ENCODE measurements around the gene ABL2.
"Not testable (repeated sequence)": the region's sequence is repeated elsewhere in the genome, so short reads cannot be mapped to it uniquely, and the experiment has no call there.

Gene ABL2

DNA sequence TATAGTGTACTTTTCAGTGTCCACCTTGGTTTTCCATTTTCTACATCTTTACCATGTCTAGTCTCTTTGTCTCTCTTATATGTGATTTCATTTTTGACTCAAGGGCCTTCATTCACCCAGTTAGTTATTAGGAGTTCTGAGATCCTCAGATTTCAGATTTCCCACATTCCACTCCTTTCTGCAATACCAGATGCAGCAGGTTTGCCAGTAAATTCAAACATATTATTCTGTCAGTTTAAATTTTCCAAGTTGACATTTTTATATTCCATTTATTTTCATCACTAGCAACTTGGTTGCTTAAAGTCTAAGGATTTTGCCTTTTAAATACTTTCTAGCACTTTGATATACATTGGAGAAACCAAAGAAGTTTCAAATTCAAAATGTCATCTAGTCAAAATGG, 42.4 kb downstream of the ABL2 start:
- Histone ChIP-seq H3K4me1 (ENCODE audit: control insufficient read depth, insufficient read depth, low read length) (peaks cover 8% of the 10 kb centered on the region), H3K36me3 (ENCODE audit: control insufficient read depth, insufficient read depth, low read length) (no peaks in the 10 kb centered on the region), H3K9me3 (ENCODE audit: control insufficient read depth, insufficient read depth, low read length) (no peaks in the 10 kb centered on the region), H3K27me3 (ENCODE audit: control insufficient read depth, insufficient read depth, low read length) (no peaks in the 10 kb centered on the region), H3K4me3 (ENCODE audit: low read depth, low read length) (no peak overlapping the region), H3K9ac (ENCODE audit: low read depth, low read length) (no peak overlapping the region)

- Histone ChIP-seq H3K27me3 (ENCODE audit: control insufficient read depth, insufficient read depth, low read length) (no peaks in the 10 kb centered on the region), H3K4me3 (ENCODE audit: low read depth, low read length) (no peak overlapping the region), H3K36me3 (ENCODE audit: control insufficient read depth, insufficient read depth, low read length) (no peaks in the 10 kb centered on the region), H3K9ac (ENCODE audit: low read depth, low read length) (no peak overlapping the region), H3K9me3 (ENCODE audit: control insufficient read depth, insufficient read depth, low read length) (no peaks in the 10 kb centered on the region), H3K4me1 (ENCODE audit: control insufficient read depth, insufficient read depth, low read length) (no peaks in the 10 kb centered on the region)
Observed at GRCh38 chr1:179184403-179184802, 45.1 kb downstream of the ABL2 start.

GRCh38 chr1:179183857-179184256, 45.6 kb downstream of the ABL2 start:
- no peak overlapping the region for H3K4me3 ChIP-seq (ENCODE audit: low read depth, low read length)
- no peaks in the 10 kb centered on the region for H3K27me3 ChIP-seq (ENCODE audit: control insufficient read depth, insufficient read depth, low read length)
- no peaks in the 10 kb centered on the region for H3K4me1 ChIP-seq (ENCODE audit: control insufficient read depth, insufficient read depth, low read length)

DNA sequence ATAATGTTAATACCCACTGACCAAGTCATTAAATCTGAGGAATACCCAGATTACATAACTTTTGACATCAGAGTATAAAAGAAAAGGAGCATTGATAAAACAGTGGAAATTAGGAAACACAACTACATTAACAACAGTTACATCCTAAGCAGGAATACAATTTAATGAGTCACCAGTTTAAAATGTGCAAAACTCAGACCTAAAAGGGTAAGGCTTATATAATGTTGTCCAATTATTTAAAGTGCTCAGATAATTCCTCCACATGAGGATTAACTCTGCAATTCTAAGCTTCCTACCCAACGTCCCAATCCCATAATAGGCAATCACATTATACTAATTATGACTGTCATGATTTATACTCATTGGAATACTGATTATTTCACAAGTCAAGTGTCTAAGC, 50.5 kb downstream of the ABL2 start:
- no peaks in the 10 kb centered on the region for H3K36me3 ChIP-seq (ENCODE audit: control insufficient read depth, insufficient read depth, low read length)
- H3K27me3 ChIP-seq (ENCODE audit: control insufficient read depth, insufficient read depth, low read length), result no peaks in the 10 kb centered on the region
- no peaks in the 10 kb centered on the region for H3K9me3 ChIP-seq (ENCODE audit: control insufficient read depth, insufficient read depth, low read length)
- H3K4me3 ChIP-seq (ENCODE audit: low read depth, low read length), result no peak overlapping the region
- no peak overlapping the region for H3K9ac ChIP-seq (ENCODE audit: low read depth, low read length)
- H3K4me1 ChIP-seq (ENCODE audit: control insufficient read depth, insufficient read depth, low read length), result no peaks in the 10 kb centered on the region

More at GRCh38 chr1:179183857-179184256, 45.6 kb downstream of the ABL2 start:
- Histone ChIP-seq H3K36me3 (ENCODE audit: control insufficient read depth, insufficient read depth, low read length) (no peaks in the 10 kb centered on the region), H3K9ac (ENCODE audit: low read depth, low read length) (no peak overlapping the region), H3K9me3 (ENCODE audit: control insufficient read depth, insufficient read depth, low read length) (no peaks in the 10 kb centered on the region)

GRCh38 chr1:179178183-179178582, 51.3 kb downstream of the ABL2 start:
- Histone ChIP-seq H3K4me1 (ENCODE audit: control insufficient read depth, insufficient read depth, low read length) (no peaks in the 10 kb centered on the region), H3K36me3 (ENCODE audit: control insufficient read depth, insufficient read depth, low read length) (no peaks in the 10 kb centered on the region), H3K4me3 (ENCODE audit: low read depth, low read length) (no peak overlapping the region), H3K27me3 (ENCODE audit: control insufficient read depth, insufficient read depth, low read length) (no peaks in the 10 kb centered on the region), H3K9me3 (ENCODE audit: control insufficient read depth, insufficient read depth, low read length) (no peaks in the 10 kb centered on the region), H3K9ac (ENCODE audit: low read depth, low read length) (no peak overlapping the region)

GRCh38 chr1:179177615-179178014, 51.9 kb downstream of the ABL2 start:
- Histone ChIP-seq H3K4me1 (ENCODE audit: control insufficient read depth, insufficient read depth, low read length) (no peaks in the 10 kb centered on the region), H3K4me3 (ENCODE audit: low read depth, low read length) (no peak overlapping the region), H3K36me3 (ENCODE audit: control insufficient read depth, insufficient read depth, low read length) (no peaks in the 10 kb centered on the region), H3K9me3 (ENCODE audit: control insufficient read depth, insufficient read depth, low read length) (no peaks in the 10 kb centered on the region), H3K27me3 (ENCODE audit: control insufficient read depth, insufficient read depth, low read length) (no peaks in the 10 kb centered on the region), H3K9ac (ENCODE audit: low read depth, low read length) (no peak overlapping the region)

GRCh38 chr1:179177182-179177581, 52.3 kb downstream of the ABL2 start:
- Histone ChIP-seq H3K9ac (ENCODE audit: low read depth, low read length) (no peak overlapping the region), H3K4me3 (ENCODE audit: low read depth, low read length) (no peak overlapping the region), H3K36me3 (ENCODE audit: control insufficient read depth, insufficient read depth, low read length) (no peaks in the 10 kb centered on the region), H3K27me3 (ENCODE audit: control insufficient read depth, insufficient read depth, low read length) (no peaks in the 10 kb centered on the region), H3K4me1 (ENCODE audit: control insufficient read depth, insufficient read depth, low read length) (no peaks in the 10 kb centered on the region), H3K9me3 (ENCODE audit: control insufficient read depth, insufficient read depth, low read length) (no peaks in the 10 kb centered on the region)

GRCh38 chr1:179175011-179175841, 54.3 kb downstream of the ABL2 start:
- no peaks in the 10 kb centered on the region for H3K9me3 ChIP-seq (ENCODE audit: control insufficient read depth, insufficient read depth, low read length)
- no peak overlapping the region for H3K4me3 ChIP-seq (ENCODE audit: low read depth, low read length)
- no peak overlapping the region for H3K9ac ChIP-seq (ENCODE audit: low read depth, low read length)

GRCh38 chr1:179170468-179170770, 59.1 kb downstream of the ABL2 start:
- not testable (repeated sequence) for H3K4me1 ChIP-seq (ENCODE audit: control insufficient read depth, insufficient read depth, low read length); H3K9me3 ChIP-seq (ENCODE audit: control insufficient read depth, insufficient read depth, low read length); H3K27me3 ChIP-seq (ENCODE audit: control insufficient read depth, insufficient read depth, low read length); H3K4me3 ChIP-seq (ENCODE audit: low read depth, low read length); H3K36me3 ChIP-seq (ENCODE audit: control insufficient read depth, insufficient read depth, low read length); H3K9ac ChIP-seq (ENCODE audit: low read depth, low read length)

More at GRCh38 chr1:179175011-179175841, 54.3 kb downstream of the ABL2 start:
- Histone ChIP-seq H3K36me3 (ENCODE audit: control insufficient read depth, insufficient read depth, low read length) (no peaks in the 10 kb centered on the region), H3K27me3 (ENCODE audit: control insufficient read depth, insufficient read depth, low read length) (no peaks in the 10 kb centered on the region), H3K4me1 (ENCODE audit: control insufficient read depth, insufficient read depth, low read length) (no peaks in the 10 kb centered on the region)

- Histone ChIP-seq H3K4me3 (ENCODE audit: low read depth, low read length) (no peak overlapping the region), H3K27me3 (ENCODE audit: control insufficient read depth, insufficient read depth, low read length) (no peaks in the 10 kb centered on the region), H3K9ac (ENCODE audit: low read depth, low read length) (no peak overlapping the region), H3K9me3 (ENCODE audit: control insufficient read depth, insufficient read depth, low read length) (no peaks in the 10 kb centered on the region), H3K36me3 (ENCODE audit: control insufficient read depth, insufficient read depth, low read length) (no peaks in the 10 kb centered on the region), H3K4me1 (ENCODE audit: control insufficient read depth, insufficient read depth, low read length) (peaks cover 2% of the 10 kb centered on the region)
Observed at GRCh38 chr1:179169616-179170467, 59.6 kb downstream of the ABL2 start.

DNA sequence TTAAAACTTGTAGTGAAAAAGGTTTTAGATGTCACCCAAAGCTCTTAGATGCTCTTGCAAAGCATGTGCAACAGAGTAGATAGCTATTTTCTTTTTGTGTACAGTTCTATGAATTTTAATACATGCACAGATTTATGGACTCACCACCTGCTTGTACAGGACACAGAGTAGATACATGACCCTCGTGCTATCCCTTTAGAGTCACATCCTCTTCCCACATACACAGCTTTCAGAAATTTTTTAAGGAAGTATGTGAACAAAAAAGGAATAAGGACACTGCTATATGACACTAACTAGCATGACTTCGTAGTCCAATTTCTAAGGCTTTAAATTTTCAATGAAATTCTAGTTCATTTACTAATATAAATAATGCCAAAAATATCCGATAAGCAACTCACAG, 60.9 kb downstream of the ABL2 start:
- Histone ChIP-seq H3K4me1 (ENCODE audit: control insufficient read depth, insufficient read depth, low read length) (peaks cover 6% of the 10 kb centered on the region), H3K4me3 (ENCODE audit: low read depth, low read length) (no peak overlapping the region), H3K9me3 (ENCODE audit: control insufficient read depth, insufficient read depth, low read length) (no peaks in the 10 kb centered on the region)

DNA sequence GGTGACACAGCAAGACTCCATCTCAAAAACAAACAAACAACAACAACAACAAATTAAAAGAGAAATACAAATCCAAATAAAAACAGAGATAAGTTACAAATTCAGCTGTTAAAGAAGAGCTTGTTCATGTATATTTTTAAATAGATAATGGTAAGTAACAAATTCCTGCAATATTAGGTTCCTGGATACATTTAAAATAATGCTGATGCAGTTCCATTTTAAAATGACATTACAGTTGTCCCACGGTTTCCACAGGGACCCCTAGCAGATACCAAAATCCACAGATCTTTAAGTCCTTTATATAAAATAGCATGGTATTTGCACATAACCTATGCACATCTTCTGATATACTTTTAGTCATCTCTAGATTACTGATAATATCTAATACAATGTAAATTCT, 61.5 kb downstream of the ABL2 start:
- no peak overlapping the region for H3K4me3 ChIP-seq (ENCODE audit: low read depth, low read length)
- H3K4me1 ChIP-seq (ENCODE audit: control insufficient read depth, insufficient read depth, low read length), result peaks cover 9% of the 10 kb centered on the region
- no peaks in the 10 kb centered on the region for H3K9me3 ChIP-seq (ENCODE audit: control insufficient read depth, insufficient read depth, low read length)
- H3K9ac ChIP-seq (ENCODE audit: low read depth, low read length), result no peak overlapping the region
- H3K36me3 ChIP-seq (ENCODE audit: control insufficient read depth, insufficient read depth, low read length), result no peaks in the 10 kb centered on the region
- H3K27me3 ChIP-seq (ENCODE audit: control insufficient read depth, insufficient read depth, low read length), result no peaks in the 10 kb centered on the region

More for the DNA sequence above, 60.9 kb downstream of the ABL2 start:
- no peaks in the 10 kb centered on the region for H3K27me3 ChIP-seq (ENCODE audit: control insufficient read depth, insufficient read depth, low read length)
- H3K36me3 ChIP-seq (ENCODE audit: control insufficient read depth, insufficient read depth, low read length), result no peaks in the 10 kb centered on the region
- H3K9ac ChIP-seq (ENCODE audit: low read depth, low read length), result no peak overlapping the region

All from iPS-15b (cell line).